ENCODE measurements around the gene MCEMP1.

GRCh38 chr19:7716762-7717161 is 39.9 kb downstream of the MCEMP1 start:
- TF ChIP-seq POLR2A (IDR thresholded peaks at IDR 0.05) (no peak), CTCF (IDR thresholded peaks at IDR 0.05) (no peak)
